ENCODE data around the gene KIZ.

DNA sequence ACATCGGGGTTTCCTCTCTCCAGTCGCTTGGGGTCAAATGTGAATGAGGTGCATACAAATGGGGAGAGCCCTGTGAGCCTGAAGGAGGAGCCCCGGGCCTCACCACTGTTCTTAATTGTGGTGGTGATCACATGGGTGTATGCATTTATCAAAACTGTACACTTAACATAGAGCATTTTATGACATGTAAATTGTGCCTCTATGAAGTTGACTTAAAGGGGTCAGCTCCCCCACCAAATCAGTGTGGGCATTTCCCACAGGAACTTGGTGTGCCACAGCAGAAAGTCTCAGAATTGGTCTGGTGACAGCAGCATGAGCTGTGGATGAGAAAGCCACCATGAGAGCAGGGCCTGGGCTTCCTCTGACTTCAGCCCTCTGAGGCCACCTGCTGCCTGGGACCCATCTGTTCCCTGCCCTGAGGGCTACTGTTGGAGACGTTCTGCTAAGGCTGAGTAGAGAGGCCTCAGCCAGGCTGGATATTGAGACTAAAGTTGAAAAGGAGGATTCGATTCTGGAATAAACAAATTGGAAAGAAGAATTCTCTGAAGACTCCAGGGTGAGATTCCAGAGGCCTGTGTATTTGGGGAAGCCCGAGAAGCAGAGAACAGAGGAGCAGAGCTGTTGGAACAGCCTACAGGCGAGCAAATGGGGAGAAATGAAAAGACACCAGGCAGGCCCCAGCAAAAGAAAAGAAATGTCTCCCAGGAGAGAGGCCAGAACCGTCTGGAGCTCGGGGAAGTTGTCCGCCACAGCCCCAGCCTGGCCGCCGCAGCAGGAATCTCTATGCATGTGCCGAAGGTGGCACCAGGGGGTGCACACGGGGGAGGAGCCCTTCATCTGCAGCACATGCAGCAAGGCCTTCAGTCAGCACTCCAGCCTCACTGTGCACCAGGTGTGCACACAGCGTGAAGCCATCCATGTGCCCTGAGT lies 139.6 kb downstream of the KIZ start:
- TF ChIP-seq CTCF (IDR thresholded peaks at IDR 0.05; ENCODE audit: poor library complexity) (no peak), EZH2phosphoT487 (IDR thresholded peaks at IDR 0.05; ENCODE audit: low read depth, severe bottlenecking, unreplicated experiment) (no peak)
